Ectodermal cell (in vitro differentiated cells): Measurements from ENCODE around the gene SEC22A.

Experiments used
- H3K27ac ChIP-seq: 2 replicates; pipeline ENCODE4 v1.7.0; 2013; ENCODE audit warnings: mild to moderate bottlenecking, low read depth, low read length; ENCODE audit not compliant: insufficient read depth, poor library complexity, severe bottlenecking
- H3K27me3 ChIP-seq: 2 replicates; pipeline ENCODE4 v1.7.0; 2013; ENCODE audit warnings: mild to moderate bottlenecking, low read length; ENCODE audit not compliant: insufficient read depth, control insufficient read depth, poor library complexity, severe bottlenecking
- H3K36me3 ChIP-seq: one replicate; pipeline ENCODE4 v1.7.0; 2013; ENCODE audit warnings: low read length; ENCODE audit not compliant: control insufficient read depth, insufficient read depth
- H3K4me1 ChIP-seq: one replicate; pipeline ENCODE4 v1.7.0; 2013; ENCODE audit warnings: low read length; ENCODE audit not compliant: control insufficient read depth, insufficient read depth
- H3K4me3 ChIP-seq: 2 replicates; pipeline ENCODE4 v1.7.0; 2013; ENCODE audit warnings: low read depth, low read length, control low read depth; ENCODE audit not compliant: insufficient read depth
- H3K9me3 ChIP-seq: 2 replicates; pipeline ENCODE4 v1.7.0; 2013; ENCODE audit warnings: mild to moderate bottlenecking, low read length, moderate library complexity; ENCODE audit not compliant: control insufficient read depth
- WGBS, 2 experiments: methylation state at CpG; one replicate each; pipeline ENCODE4 v1.1.7; 2013; ENCODE audit warnings: missing lambda C conversion rate in 2 of 2; 5-methylcytosine and 5-hydroxymethylcytosine counted together

The SEC22A gene

GRCh38 chr3:123261666-123262065 is 59.9 kb downstream of the SEC22A start:
- H3K4me3 ChIP-seq: no peak overlapping the region
- H3K36me3 ChIP-seq: no peaks in the 10 kb centered on the region
- no peaks in the 10 kb centered on the region for H3K27me3 ChIP-seq
- H3K9me3 ChIP-seq: no peaks in the 10 kb centered on the region
- WGBS, 2 experiments: 100% methylated on average over 1 to 3 of the region's 3 CpGs
- H3K4me1 ChIP-seq: no peaks in the 10 kb centered on the region
- H3K27ac ChIP-seq: no peak overlapping the region

- Histone ChIP-seq H3K27me3 (no peaks in the 10 kb centered on the region), H3K4me1 (no peaks in the 10 kb centered on the region), H3K27ac (no peak overlapping the region), H3K4me3 (no peak overlapping the region), H3K36me3 (no peaks in the 10 kb centered on the region), H3K9me3 (no peaks in the 10 kb centered on the region)
- WGBS, 2 experiments: 94 to 100% methylated on average over 2 of the region's 2 CpGs
Measured at GRCh38 chr3:123262226-123262625, 60.5 kb downstream of the SEC22A start.

GRCh38 chr3:123262868-123263267 is 61.1 kb downstream of the SEC22A start:
- Histone ChIP-seq H3K9me3 (no peaks in the 10 kb centered on the region), H3K36me3 (no peaks in the 10 kb centered on the region), H3K27me3 (no peaks in the 10 kb centered on the region), H3K4me1 (no peaks in the 10 kb centered on the region), H3K27ac (no peak overlapping the region), H3K4me3 (no peak overlapping the region)
- WGBS, 2 experiments: 91% methylated on average over 4 to 5 of the region's 5 CpGs

- Histone ChIP-seq H3K36me3 (no peaks in the 10 kb centered on the region), H3K4me1 (no peaks in the 10 kb centered on the region), H3K9me3 (no peaks in the 10 kb centered on the region), H3K27me3 (no peaks in the 10 kb centered on the region), H3K27ac (no peak overlapping the region), H3K4me3 (no peak overlapping the region)
- WGBS, 2 experiments: 94 to 99% methylated on average over 2 of the region's 2 CpGs
Measured at GRCh38 chr3:123263941-123264340, 62.2 kb downstream of the SEC22A start.

- 73 to 82% methylated on average over 2 of the region's 2 CpGs for WGBS, 2 experiments
- Histone ChIP-seq H3K27ac (no peak overlapping the region), H3K4me3 (no peak overlapping the region), H3K4me1 (no peaks in the 10 kb centered on the region), H3K9me3 (no peaks in the 10 kb centered on the region), H3K36me3 (no peaks in the 10 kb centered on the region), H3K27me3 (no peaks in the 10 kb centered on the region)
Measured at GRCh38 chr3:123267821-123268220, 66.1 kb downstream of the SEC22A start.

- Histone ChIP-seq H3K4me3 (no peak overlapping the region), H3K27ac (no peak overlapping the region), H3K4me1 (no peaks in the 10 kb centered on the region), H3K9me3 (no peaks in the 10 kb centered on the region), H3K27me3 (no peaks in the 10 kb centered on the region), H3K36me3 (no peaks in the 10 kb centered on the region)
- 93 to 98% methylated on average over 2 of the region's 2 CpGs for WGBS, 2 experiments
Measured at GRCh38 chr3:123270818-123271217, 69.1 kb downstream of the SEC22A start.

GRCh38 chr3:123271466-123272159 is 69.9 kb downstream of the SEC22A start:
- H3K4me1 ChIP-seq: no peaks in the 10 kb centered on the region
- 77 to 79% methylated on average over 5 of the region's 5 CpGs for WGBS, 2 experiments
- H3K4me3 ChIP-seq: no peak overlapping the region
- H3K27ac ChIP-seq: no peak overlapping the region
- no peaks in the 10 kb centered on the region for H3K27me3 ChIP-seq
- no peaks in the 10 kb centered on the region for H3K9me3 ChIP-seq
- no peaks in the 10 kb centered on the region for H3K36me3 ChIP-seq

GRCh38 chr3:123272547-123272946 is 70.8 kb downstream of the SEC22A start:
- Histone ChIP-seq H3K27ac (no peak overlapping the region), H3K4me1 (no peaks in the 10 kb centered on the region), H3K4me3 (no peak overlapping the region), H3K27me3 (no peaks in the 10 kb centered on the region), H3K9me3 (no peaks in the 10 kb centered on the region), H3K36me3 (no peaks in the 10 kb centered on the region)
- 90 to 94% methylated on average over 2 of the region's 2 CpGs for WGBS, 2 experiments

- Histone ChIP-seq H3K4me3 (no peak overlapping the region), H3K27me3 (no peaks in the 10 kb centered on the region), H3K4me1 (no peaks in the 10 kb centered on the region), H3K27ac (no peak overlapping the region), H3K9me3 (no peaks in the 10 kb centered on the region), H3K36me3 (no peaks in the 10 kb centered on the region)
- 89 to 95% methylated on average over 3 of the region's 3 CpGs for WGBS, 2 experiments
Measured at GRCh38 chr3:123275691-123276090, 73.9 kb downstream of the SEC22A start.

GRCh38 chr3:123276346-123277006 is 74.7 kb downstream of the SEC22A start:
- Histone ChIP-seq H3K4me3 (no peak overlapping the region), H3K4me1 (no peaks in the 10 kb centered on the region), H3K9me3 (no peaks in the 10 kb centered on the region), H3K27ac (no peak overlapping the region), H3K27me3 (no peaks in the 10 kb centered on the region), H3K36me3 (no peaks in the 10 kb centered on the region)
- 88 to 91% methylated on average over 10 of the region's 10 CpGs for WGBS, 2 experiments
